Measurements from ENCODE around the gene STOML1. TPM values are rescaled to one million over a fixed set of nuclear protein-coding genes. Genes with fewer than 3 reads are reported as not detected.

The STOML1 gene
- total RNA-seq, 1 experiment from 2014 or later, result 2.5 TPM

DNA sequence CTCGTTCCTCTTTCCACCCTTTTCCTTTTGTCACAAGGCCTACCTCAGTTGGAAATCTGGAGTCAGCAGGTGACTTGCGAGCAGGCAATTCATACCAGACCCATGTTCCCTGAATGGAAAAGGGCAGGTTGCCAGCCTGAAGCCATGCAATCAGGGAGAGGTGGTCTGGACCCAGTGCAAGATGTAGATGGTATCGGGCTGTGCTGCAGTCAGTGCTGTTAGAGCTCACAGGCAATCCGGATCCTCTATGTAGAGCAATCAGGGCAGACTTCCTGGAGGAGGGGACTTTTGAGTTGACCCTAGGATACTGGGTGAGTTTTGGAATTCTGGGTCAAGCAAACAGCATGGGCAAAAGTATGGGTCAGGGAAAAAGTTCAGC, 47.0 kb downstream of the STOML1 start:
- H2BK5ac ChIP-seq (ENCODE audit: insufficient read length, low read length), result no peak overlapping the region
- no peaks in the 10 kb centered on the region for H3K9me3 Mint-ChIP-seq
- H3K4ac ChIP-seq (ENCODE audit: low read depth, low read length), result no peak overlapping the region
- no peak overlapping the region for H3K4me3 Mint-ChIP-seq
- H2AK5ac ChIP-seq (ENCODE audit: insufficient read length, low read length), result no peak overlapping the region
- no peak overlapping the region for H3K27ac ChIP-seq (ENCODE audit: insufficient read length, low read depth, low read length)
- DNase-seq, result no peak
- no peaks in the 10 kb centered on the region; a peak in 1 of 7 replicates for H3K36me3 Mint-ChIP-seq (ENCODE audit: insufficient read depth in 1 of 3, low read depth in 3 of 3)
- H4K8ac ChIP-seq (replicated peaks; ENCODE audit: insufficient read length, low read depth, low read length), result no peak overlapping the region
- no peak overlapping the region for H4K5ac ChIP-seq (ENCODE audit: insufficient read length, low read depth, low read length)
- H3K9me3 ChIP-seq (ENCODE audit: control insufficient read depth, low read depth, low read length), result no peaks in the 10 kb centered on the region
- H4K20me1 ChIP-seq (ENCODE audit: control insufficient read depth, insufficient read depth, insufficient read length), result no peaks in the 10 kb centered on the region
- H2BK15ac ChIP-seq (ENCODE audit: low read depth, low read length), result no peak overlapping the region
- TF ChIP-seq, protein P1, sequence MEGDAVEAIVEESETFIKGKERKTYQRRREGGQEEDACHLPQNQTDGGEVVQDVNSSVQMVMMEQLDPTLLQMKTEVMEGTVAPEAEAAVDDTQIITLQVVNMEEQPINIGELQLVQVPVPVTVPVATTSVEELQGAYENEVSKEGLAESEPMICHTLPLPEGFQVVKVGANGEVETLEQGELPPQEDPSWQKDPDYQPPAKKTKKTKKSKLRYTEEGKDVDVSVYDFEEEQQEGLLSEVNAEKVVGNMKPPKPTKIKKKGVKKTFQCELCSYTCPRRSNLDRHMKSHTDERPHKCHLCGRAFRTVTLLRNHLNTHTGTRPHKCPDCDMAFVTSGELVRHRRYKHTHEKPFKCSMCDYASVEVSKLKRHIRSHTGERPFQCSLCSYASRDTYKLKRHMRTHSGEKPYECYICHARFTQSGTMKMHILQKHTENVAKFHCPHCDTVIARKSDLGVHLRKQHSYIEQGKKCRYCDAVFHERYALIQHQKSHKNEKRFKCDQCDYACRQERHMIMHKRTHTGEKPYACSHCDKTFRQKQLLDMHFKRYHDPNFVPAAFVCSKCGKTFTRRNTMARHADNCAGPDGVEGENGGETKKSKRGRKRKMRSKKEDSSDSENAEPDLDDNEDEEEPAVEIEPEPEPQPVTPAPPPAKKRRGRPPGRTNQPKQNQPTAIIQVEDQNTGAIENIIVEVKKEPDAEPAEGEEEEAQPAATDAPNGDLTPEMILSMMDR (conservative IDR thresholded peaks at IDR 0.05), result no peak
- H3K56ac ChIP-seq (ENCODE audit: insufficient read length, low read depth, low read length), result no peak overlapping the region
- H2BK20ac ChIP-seq (ENCODE audit: low read depth, low read length, poor library complexity, severe bottlenecking), result no peak overlapping the region
- H3K27ac Mint-ChIP-seq, result no peak overlapping the region; a peak in 1 of 7 replicates
- no peak overlapping the region for H4K91ac ChIP-seq (ENCODE audit: insufficient read length, low read depth, low read length)
- no CpG with 5 or more reads among the region's 4 CpGs for WGBS (ENCODE audit: extremely low coverage, insufficient read length, low lambda C conversion rate)
- H2AFZ ChIP-seq (ENCODE audit: low read length), result no peak overlapping the region
- no peak overlapping the region for H2BK12ac ChIP-seq (ENCODE audit: insufficient read length, low read depth, low read length)
- no peak overlapping the region for H3K14ac ChIP-seq (ENCODE audit: insufficient read depth, low read length)
- H3K79me2 ChIP-seq (ENCODE audit: insufficient read depth, low read length), result no peaks in the 10 kb centered on the region
- no peak overlapping the region for H3K23ac ChIP-seq (ENCODE audit: insufficient read length, low read depth, low read length)
- no peak overlapping the region for H3T11ph ChIP-seq (ENCODE audit: low read length)
- H3K18ac ChIP-seq (ENCODE audit: insufficient read length, low read depth, low read length), result no peak overlapping the region
- no peaks in the 10 kb centered on the region for H3K4me1 ChIP-seq (ENCODE audit: insufficient read depth, low read length)
- H3K27me3 ChIP-seq (ENCODE audit: insufficient read depth, low read length), result no peaks in the 10 kb centered on the region
- H3K4me1 Mint-ChIP-seq, result peaks cover 2% of the 10 kb centered on the region in 2 experiments; a peak in 2 of 4 replicates
- H3K9ac ChIP-seq (ENCODE audit: extremely low read depth, insufficient read length, low read length), result no peak overlapping the region
- no peak overlapping the region for H2BK120ac ChIP-seq (ENCODE audit: low read depth, low read length, poor library complexity, severe bottlenecking)
- H3K79me1 ChIP-seq (ENCODE audit: insufficient read depth, low read depth, low read length, poor library complexity, severe bottlenecking), result no peaks in the 10 kb centered on the region
- H3K4me2 ChIP-seq (ENCODE audit: insufficient read depth, insufficient read length, low read length), result no peak overlapping the region
- no peaks in the 10 kb centered on the region for H3K23me2 ChIP-seq (ENCODE audit: insufficient read length, low read depth, low read length, poor library complexity, severe bottlenecking)
- peaks cover 9% of the 10 kb centered on the region for H3K27me3 Mint-ChIP-seq (ENCODE audit: low read depth)

Measured in H9 (cell line).